Measurements from ENCODE around the gene TIMM17A. TPM values are rescaled to one million over a fixed set of nuclear protein-coding genes. Genes with fewer than 3 reads are reported as not detected.
A peak's percentile ranks its signal among the peaks of the same experiment; 100 is the strongest.

TIMM17A gene
- total and polyA plus RNA-seq, 10 donors, result 20.8 to 38.3 (median 29.6) TPM

DNA sequence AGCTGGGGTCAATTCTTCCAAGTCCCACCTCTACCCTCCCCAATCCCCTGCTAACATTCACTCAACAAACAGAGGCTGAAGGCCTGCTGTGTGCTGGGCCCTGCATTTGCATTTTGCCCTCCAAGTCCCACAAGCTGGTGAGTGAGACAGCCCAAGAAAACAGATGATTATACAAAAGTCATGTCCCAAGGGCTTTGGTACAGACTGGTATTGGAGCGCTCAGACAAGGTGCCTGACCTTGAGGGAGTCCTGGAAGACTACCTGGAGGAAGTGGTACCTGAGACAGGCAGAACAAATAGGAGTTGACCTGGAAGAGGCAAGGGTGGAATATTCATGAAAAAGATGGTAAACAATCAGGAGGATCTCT, 13.2 kb upstream of the TIMM17A start:
- Histone ChIP-seq H3K27ac (peak overlapping the region in 3 of 8 donors; percentile 0 to 17 (median 13)), H3K36me3 (no peaks in the 10 kb centered on the region), H3K27me3 (replicated peaks in 1 of 7) (peaks cover 0 to 47% (median 20%) of the 10 kb centered on the region in 7 donors), H3K4me1 (peaks cover 0 to 16% (median 5%) of the 10 kb centered on the region in 6 donors), H3K4me3 (peak overlapping the region in 2 of 8 donors; percentile 5 to 35), H3K9me3 (no peaks in the 10 kb centered on the region)
- 85 to 100% (median 88%) methylated on average over 1 of the region's 1 CpG for WGBS, 5 donors
- no peak for DNase-seq
- TF ChIP-seq, protein P1, sequence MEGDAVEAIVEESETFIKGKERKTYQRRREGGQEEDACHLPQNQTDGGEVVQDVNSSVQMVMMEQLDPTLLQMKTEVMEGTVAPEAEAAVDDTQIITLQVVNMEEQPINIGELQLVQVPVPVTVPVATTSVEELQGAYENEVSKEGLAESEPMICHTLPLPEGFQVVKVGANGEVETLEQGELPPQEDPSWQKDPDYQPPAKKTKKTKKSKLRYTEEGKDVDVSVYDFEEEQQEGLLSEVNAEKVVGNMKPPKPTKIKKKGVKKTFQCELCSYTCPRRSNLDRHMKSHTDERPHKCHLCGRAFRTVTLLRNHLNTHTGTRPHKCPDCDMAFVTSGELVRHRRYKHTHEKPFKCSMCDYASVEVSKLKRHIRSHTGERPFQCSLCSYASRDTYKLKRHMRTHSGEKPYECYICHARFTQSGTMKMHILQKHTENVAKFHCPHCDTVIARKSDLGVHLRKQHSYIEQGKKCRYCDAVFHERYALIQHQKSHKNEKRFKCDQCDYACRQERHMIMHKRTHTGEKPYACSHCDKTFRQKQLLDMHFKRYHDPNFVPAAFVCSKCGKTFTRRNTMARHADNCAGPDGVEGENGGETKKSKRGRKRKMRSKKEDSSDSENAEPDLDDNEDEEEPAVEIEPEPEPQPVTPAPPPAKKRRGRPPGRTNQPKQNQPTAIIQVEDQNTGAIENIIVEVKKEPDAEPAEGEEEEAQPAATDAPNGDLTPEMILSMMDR (IDR thresholded peaks at IDR 0.05 in 8 of 11, conservative IDR thresholded peaks at IDR 0.05 in 3 of 11), result no peak
- TF ChIP-seq POLR2AphosphoS5 (IDR thresholded peaks at IDR 0.05) (no peak), POLR2A (IDR thresholded peaks at IDR 0.05) (no peak)
- intact Hi-C loops (cut with DNase I; ENCODE audit: low total_unique reads), result loop anchor here (5.0 kb wide), 1 partner anchor 35 kb away; no protein-coding TSS in a partner anchor

DNA sequence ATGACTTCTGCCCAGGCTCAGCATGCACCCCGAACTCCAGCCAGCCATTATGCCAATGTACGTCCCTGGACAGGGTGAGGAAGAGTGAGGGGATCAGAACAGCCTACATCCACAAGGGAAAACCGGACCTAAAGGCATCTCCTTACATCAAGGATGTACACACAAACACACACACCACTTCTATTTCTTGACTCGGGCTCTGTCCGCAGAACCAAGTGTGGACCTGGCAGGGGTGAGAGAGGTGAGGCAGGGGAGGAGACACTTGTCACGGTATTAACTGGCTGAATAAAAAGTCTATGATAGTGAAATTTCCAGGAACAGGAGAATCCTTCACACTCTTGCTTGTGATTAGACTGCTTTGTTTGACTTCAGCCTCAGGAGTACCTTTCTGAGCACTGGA, 11.3 kb upstream of the TIMM17A start:
- Histone ChIP-seq H3K4me1 (peaks cover 0 to 16% (median 5%) of the 10 kb centered on the region in 6 donors), H3K36me3 (no peaks in the 10 kb centered on the region), H3K9me3 (no peaks in the 10 kb centered on the region), H3K27me3 (replicated peaks in 1 of 7) (peaks cover 0 to 57% (median 23%) of the 10 kb centered on the region in 7 donors), H3K27ac (peak overlapping the region in 1 of 8 donors; percentile 0), H3K4me3 (peak overlapping the region in 5 of 8 donors; percentile 19 to 64 (median 47))
- intact Hi-C loops (cut with DNase I; ENCODE audit: low total_unique reads), result loop anchor here (5.0 kb wide), 1 partner anchor 37 kb away; no protein-coding TSS in a partner anchor
- WGBS, 5 donors, result 68 to 90% (median 82%) methylated on average over 6 of the region's 6 CpGs
- no peak for DNase-seq
- TF ChIP-seq POLR2A (IDR thresholded peaks at IDR 0.05), result no peak
- no peak for TF ChIP-seq POLR2AphosphoS5 (IDR thresholded peaks at IDR 0.05)
- TF ChIP-seq, protein P1 (IDR thresholded peaks at IDR 0.05 in 8 of 11, conservative IDR thresholded peaks at IDR 0.05 in 3 of 11), result no peak

- Histone ChIP-seq H3K27ac (no peak overlapping the region), H3K36me3 (no peaks in the 10 kb centered on the region), H3K4me3 (peak overlapping the region in 6 of 8 donors; percentile 11 to 64 (median 43)), H3K27me3 (replicated peaks in 1 of 7) (peaks cover 0 to 57% (median 23%) of the 10 kb centered on the region in 7 donors), H3K9me3 (no peaks in the 10 kb centered on the region), H3K4me1 (peaks cover 0 to 16% (median 5%) of the 10 kb centered on the region in 6 donors)
- TF ChIP-seq, protein P1 (IDR thresholded peaks at IDR 0.05 in 8 of 11, conservative IDR thresholded peaks at IDR 0.05 in 3 of 11), result no peak
- TF ChIP-seq POLR2A (IDR thresholded peaks at IDR 0.05), result no peak
- no peak for TF ChIP-seq POLR2AphosphoS5 (IDR thresholded peaks at IDR 0.05)
- intact Hi-C loops (cut with DNase I; ENCODE audit: low total_unique reads), result loop anchor here (5.0 kb wide), 1 partner anchor 37 kb away; no protein-coding TSS in a partner anchor
- WGBS, 5 donors, result 43 to 78% (median 62%) methylated on average over 2 to 3 of the region's 3 CpGs
- DNase-seq, result no peak
These were observed 10.7 kb upstream of the TIMM17A start for GRCh38 chr1:201944639-201945038.

- H3K27me3 ChIP-seq (replicated peaks in 1 of 7), result peaks cover 0 to 57% (median 23%) of the 10 kb centered on the region in 7 donors
- intact Hi-C loops (cut with DNase I; ENCODE audit: low total_unique reads), result no loop called here
- H3K27ac ChIP-seq, result peak overlapping the region in 7 of 8 donors; percentile 4 to 83 (median 68)
- H3K4me1 ChIP-seq, result peaks cover 0 to 16% (median 5%) of the 10 kb centered on the region in 6 donors
- 44 to 60% (median 51%) methylated on average over 4 of the region's 4 CpGs for WGBS, 5 donors
- DNase-seq, result no peak
- peak overlapping the region; percentile 1 to 64 (median 29) for H3K4me3 ChIP-seq
- H3K9me3 ChIP-seq, result no peaks in the 10 kb centered on the region
- TF ChIP-seq POLR2AphosphoS5 (IDR thresholded peaks at IDR 0.05), result no peak
- TF ChIP-seq, protein P1 (IDR thresholded peaks at IDR 0.05 in 8 of 11, conservative IDR thresholded peaks at IDR 0.05 in 3 of 11), result peak in 2 of 11 experiments; percentile 24
- H3K36me3 ChIP-seq, result no peaks in the 10 kb centered on the region
These were observed 10.1 kb upstream of the TIMM17A start for GRCh38 chr1:201945157-201945556.

Measured in spleen (tissue), 11 donors.